ENCODE results near the gene FXYD5.
"Not testable (repeated sequence)": the region's sequence is repeated elsewhere in the genome, so short reads cannot be mapped to it uniquely, and the experiment has no call there.

Gene FXYD5

GRCh38 chr19:35129724-35130274 lies 24.7 kb upstream of the FXYD5 start:
- not testable (repeated sequence) for H3K36me3 ChIP-seq (ENCODE audit: control insufficient read depth in 2 of 2, insufficient read depth in 2 of 2, low read length in 2 of 2); H3K27me3 ChIP-seq (ENCODE audit: control insufficient read depth in 1 of 2, insufficient read depth in 2 of 2, low read length in 2 of 2); H3K9ac ChIP-seq (ENCODE audit: low read length in 2 of 2); H3K27ac ChIP-seq (ENCODE audit: low read length); H3K9me3 ChIP-seq (ENCODE audit: control insufficient read depth in 2 of 2, low read length in 2 of 2); H3K4me3 ChIP-seq (ENCODE audit: low read length in 2 of 2)
- H3K4me1 ChIP-seq (ENCODE audit: control insufficient read depth, insufficient read depth, low read length): peaks cover 16% of the 10 kb centered on the region

GRCh38 chr19:35130761-35131720 lies 23.5 kb upstream of the FXYD5 start:
- Histone ChIP-seq H3K9ac (ENCODE audit: low read length in 2 of 2) (no peak overlapping the region), H3K4me3 (ENCODE audit: low read length in 2 of 2) (no peak overlapping the region), H3K36me3 (ENCODE audit: control insufficient read depth in 2 of 2, insufficient read depth in 2 of 2, low read length in 2 of 2) (no peaks in the 10 kb centered on the region), H3K4me1 (ENCODE audit: control insufficient read depth, insufficient read depth, low read length) (peaks cover 13% of the 10 kb centered on the region), H3K27me3 (ENCODE audit: control insufficient read depth in 1 of 2, insufficient read depth in 2 of 2, low read length in 2 of 2) (peaks cover under 1 to 3% of the 10 kb centered on the region in 2 donors), H3K27ac (ENCODE audit: low read length) (no peak overlapping the region), H3K9me3 (ENCODE audit: control insufficient read depth in 2 of 2, low read length in 2 of 2) (no peaks in the 10 kb centered on the region)

- Histone ChIP-seq H3K9me3 (ENCODE audit: control insufficient read depth in 2 of 2, low read length in 2 of 2) (no peaks in the 10 kb centered on the region), H3K27ac (ENCODE audit: low read length) (no peak overlapping the region), H3K36me3 (ENCODE audit: control insufficient read depth in 2 of 2, insufficient read depth in 2 of 2, low read length in 2 of 2) (no peaks in the 10 kb centered on the region), H3K4me3 (ENCODE audit: low read length in 2 of 2) (no peak overlapping the region), H3K27me3 (ENCODE audit: control insufficient read depth in 1 of 2, insufficient read depth in 2 of 2, low read length in 2 of 2) (peaks cover 9% of the 10 kb centered on the region in 2 donors), H3K4me1 (ENCODE audit: control insufficient read depth, insufficient read depth, low read length) (peaks cover 11% of the 10 kb centered on the region), H3K9ac (ENCODE audit: low read length in 2 of 2) (no peak overlapping the region)
These were observed 22.3 kb upstream of the FXYD5 start for GRCh38 chr19:35132254-35132653.

GRCh38 chr19:35133826-35134225 lies 20.7 kb upstream of the FXYD5 start:
- H3K4me3 ChIP-seq (ENCODE audit: low read length in 2 of 2): peak overlapping the region in 1 of 2 donors; percentile 58
- H3K27ac ChIP-seq (ENCODE audit: low read length): no peak overlapping the region
- peaks cover 21% of the 10 kb centered on the region for H3K4me1 ChIP-seq (ENCODE audit: control insufficient read depth, insufficient read depth, low read length)
- H3K36me3 ChIP-seq (ENCODE audit: control insufficient read depth in 2 of 2, insufficient read depth in 2 of 2, low read length in 2 of 2): no peaks in the 10 kb centered on the region
- H3K27me3 ChIP-seq (ENCODE audit: control insufficient read depth in 1 of 2, insufficient read depth in 2 of 2, low read length in 2 of 2): peaks cover 11 to 12% of the 10 kb centered on the region in 2 donors
- no peaks in the 10 kb centered on the region for H3K9me3 ChIP-seq (ENCODE audit: control insufficient read depth in 2 of 2, low read length in 2 of 2)
- H3K9ac ChIP-seq (ENCODE audit: low read length in 2 of 2): no peak overlapping the region

GRCh38 chr19:35134601-35135242 lies 19.8 kb upstream of the FXYD5 start, which contains the start of gene LGI4:
Gene LGI4, minus strand, starts transcription at chr19:35135059. Its CDS starts 379 bp downstream, at chr19:35134680.
- Histone ChIP-seq H3K36me3 (ENCODE audit: control insufficient read depth in 2 of 2, insufficient read depth in 2 of 2, low read length in 2 of 2) (no peaks in the 10 kb centered on the region), H3K4me3 (ENCODE audit: low read length in 2 of 2) (peak within 1 kb of the TSS in 1 of 2 donors; percentile 58), H3K27ac (ENCODE audit: low read length) (no peak within 1 kb of the TSS), H3K4me1 (ENCODE audit: control insufficient read depth, insufficient read depth, low read length) (peaks cover 25% of the 10 kb centered on the region), H3K9ac (ENCODE audit: low read length in 2 of 2) (peak within 1 kb of the TSS in 1 of 2 donors; percentile 47), H3K9me3 (ENCODE audit: control insufficient read depth in 2 of 2, low read length in 2 of 2) (no peaks in the 10 kb centered on the region), H3K27me3 (ENCODE audit: control insufficient read depth in 1 of 2, insufficient read depth in 2 of 2, low read length in 2 of 2) (peaks cover 20 to 21% of the 10 kb centered on the region in 2 donors)

GRCh38 chr19:35135389-35135909 lies 19.1 kb upstream of the FXYD5 start:
- Histone ChIP-seq H3K9ac (ENCODE audit: low read length in 2 of 2) (no peak overlapping the region), H3K4me1 (ENCODE audit: control insufficient read depth, insufficient read depth, low read length) (peaks cover 33% of the 10 kb centered on the region)

GRCh38 chr19:35136231-35136630 lies 18.3 kb upstream of the FXYD5 start:
- Histone ChIP-seq H3K9ac (ENCODE audit: low read length in 2 of 2) (no peak overlapping the region), H3K27ac (ENCODE audit: low read length) (no peak overlapping the region), H3K4me3 (ENCODE audit: low read length in 2 of 2) (no peak overlapping the region), H3K36me3 (ENCODE audit: control insufficient read depth in 2 of 2, insufficient read depth in 2 of 2, low read length in 2 of 2) (no peaks in the 10 kb centered on the region), H3K4me1 (ENCODE audit: control insufficient read depth, insufficient read depth, low read length) (peaks cover 37% of the 10 kb centered on the region), H3K27me3 (ENCODE audit: control insufficient read depth in 1 of 2, insufficient read depth in 2 of 2, low read length in 2 of 2) (peaks cover 28 to 31% of the 10 kb centered on the region in 2 donors), H3K9me3 (ENCODE audit: control insufficient read depth in 2 of 2, low read length in 2 of 2) (no peaks in the 10 kb centered on the region)

More at GRCh38 chr19:35135389-35135909, 19.1 kb upstream of the FXYD5 start:
- H3K27ac ChIP-seq (ENCODE audit: low read length): no peak overlapping the region
- H3K4me3 ChIP-seq (ENCODE audit: low read length in 2 of 2): peak overlapping the region in 1 of 2 donors; percentile 47
- no peaks in the 10 kb centered on the region for H3K36me3 ChIP-seq (ENCODE audit: control insufficient read depth in 2 of 2, insufficient read depth in 2 of 2, low read length in 2 of 2)
- peaks cover 26 to 27% of the 10 kb centered on the region in 2 donors for H3K27me3 ChIP-seq (ENCODE audit: control insufficient read depth in 1 of 2, insufficient read depth in 2 of 2, low read length in 2 of 2)
- H3K9me3 ChIP-seq (ENCODE audit: control insufficient read depth in 2 of 2, low read length in 2 of 2): no peaks in the 10 kb centered on the region

- no peaks in the 10 kb centered on the region for H3K9me3 ChIP-seq (ENCODE audit: control insufficient read depth in 2 of 2, low read length in 2 of 2)
- H3K9ac ChIP-seq (ENCODE audit: low read length in 2 of 2): no peak overlapping the region
- H3K4me1 ChIP-seq (ENCODE audit: control insufficient read depth, insufficient read depth, low read length): peaks cover 38% of the 10 kb centered on the region
- H3K4me3 ChIP-seq (ENCODE audit: low read length in 2 of 2): no peak overlapping the region
- H3K27me3 ChIP-seq (ENCODE audit: control insufficient read depth in 1 of 2, insufficient read depth in 2 of 2, low read length in 2 of 2): peaks cover 37 to 39% of the 10 kb centered on the region in 2 donors
- H3K27ac ChIP-seq (ENCODE audit: low read length): no peak overlapping the region
- H3K36me3 ChIP-seq (ENCODE audit: control insufficient read depth in 2 of 2, insufficient read depth in 2 of 2, low read length in 2 of 2): no peaks in the 10 kb centered on the region
These were observed 17.4 kb upstream of the FXYD5 start for GRCh38 chr19:35136977-35137702.

- Histone ChIP-seq H3K4me1 (ENCODE audit: control insufficient read depth, insufficient read depth, low read length) (peaks cover 43% of the 10 kb centered on the region), H3K36me3 (ENCODE audit: control insufficient read depth in 2 of 2, insufficient read depth in 2 of 2, low read length in 2 of 2) (no peaks in the 10 kb centered on the region), H3K27ac (ENCODE audit: low read length) (peak within 1 kb of the TSS; percentile 66), H3K4me3 (ENCODE audit: low read length in 2 of 2) (peak within 1 kb of the TSS; percentile 40 to 69), H3K9ac (ENCODE audit: low read length in 2 of 2) (peak within 1 kb of the TSS; percentile 57 to 58), H3K27me3 (ENCODE audit: control insufficient read depth in 1 of 2, insufficient read depth in 2 of 2, low read length in 2 of 2) (peaks cover 45 to 46% of the 10 kb centered on the region in 2 donors), H3K9me3 (ENCODE audit: control insufficient read depth in 2 of 2, low read length in 2 of 2) (no peaks in the 10 kb centered on the region)
These were observed 16.1 kb upstream of the FXYD5 start, which contains the start of gene FXYD1 for GRCh38 chr19:35138305-35138892. Gene FXYD1, plus strand, starts transcription at chr19:35138824. Its CDS starts 1,256 bp downstream, at chr19:35140080.

All from stomach smooth muscle (tissue), 2 donors.